Lung (tissue), 16 donors: ENCODE results near the gene SELENOT. TPM values are rescaled to one million over a fixed set of nuclear protein-coding genes. Genes with fewer than 3 reads are reported as not detected.
A peak's percentile ranks its signal among the peaks of the same experiment; 100 is the strongest.

ENCODE experiments used
- ATAC-seq: fragments of 200-7000 bp; cut with Tn5 transposase; one replicate; pipeline ENCODE4 v1.9.1; 2020; ENCODE audit warnings: moderate number of reproducible peaks; ENCODE audit not compliant: insufficient read depth, low FRiP score
- DNase-seq, 3 donors: peaks; one replicate each; pipeline ENCODE4 v3.0.0-alpha.2; 2013 to 2017
- H3K27ac ChIP-seq, 2 donors: one replicate each; pipeline ENCODE4 v1.5.1; 2013; ENCODE audit warnings: mild to moderate bottlenecking in 2 of 2, moderate library complexity in 2 of 2, control low read depth in 1 of 2, inconsistent platforms in 1 of 2, low read depth in 1 of 2, low read length in 1 of 2
- H3K27me3 ChIP-seq, 3 donors: one replicate each; pipeline ENCODE4 v1.5.1; 2013; ENCODE audit warnings: low read length in 2 of 3; ENCODE audit not compliant: control insufficient read depth in 3 of 3, insufficient read depth in 3 of 3
- H3K36me3 ChIP-seq, 4 donors: one replicate each; pipeline ENCODE4 v1.5.1; 2013; ENCODE audit warnings: low read length in 4 of 4, mild to moderate bottlenecking in 1 of 4, moderate library complexity in 1 of 4; ENCODE audit not compliant: control insufficient read depth in 4 of 4, insufficient read depth in 4 of 4
- H3K4me1 ChIP-seq, 5 donors: one replicate each; pipeline ENCODE4 v1.5.1; 2013; ENCODE audit warnings: low read length in 5 of 5, mild to moderate bottlenecking in 2 of 5, moderate library complexity in 1 of 5; ENCODE audit not compliant: control insufficient read depth in 5 of 5, insufficient read depth in 5 of 5
- H3K4me3 ChIP-seq: one replicate; pipeline ENCODE4 v1.5.1; 2013; ENCODE audit warnings: mild to moderate bottlenecking, control low read depth, moderate library complexity
- H3K9ac ChIP-seq, 2 donors: one replicate each; pipeline ENCODE4 v1.5.1; 2013; ENCODE audit warnings: low read length in 2 of 2, control low read depth in 1 of 2; ENCODE audit not compliant: insufficient read depth in 1 of 2
- H3K9me3 ChIP-seq, 4 donors: one replicate each; pipeline ENCODE4 v1.5.1; 2013; ENCODE audit warnings: low read length in 3 of 4, mild to moderate bottlenecking in 1 of 4, moderate library complexity in 1 of 4; ENCODE audit not compliant: control insufficient read depth in 4 of 4, insufficient read depth in 3 of 4
- WGBS, 2 donors: extraction: QIAGEN DNeasy Blood & Tissue Kit; methylation state at CpG; one replicate each; pipeline ENCODE4 v1.1.7; 2013; 5-methylcytosine and 5-hydroxymethylcytosine counted together
- long read RNA-seq, 5 donors: transcript quantifications; one replicate each; lab custom pipeline, GENCODE V29; 2026
- polyA plus RNA-seq, 2 donors: library from polyadenylated mRNA; stranded (reverse); fragments of 200-250 nt; gene quantifications; one replicate each; pipeline ENCODE4 v1.2.1, GENCODE V29; 2013
- total RNA-seq, 2 donors: library from RNA; depleted of rRNA in 1 of 2; stranded (reverse); fragments of >200 nt in 1 of 2; gene quantifications; one replicate each; pipeline ENCODE4 v1.2.1, GENCODE V29; 2014 to 2021
- TF ChIP-seq, protein P1 (sequence below): IDR thresholded peaks from 2 replicates; pipeline ENCODE4 v1.5.1; 2012; ENCODE audit warnings: mild to moderate bottlenecking; ENCODE audit errors: control extremely low read depth, extremely low read depth
- donor health status: control.
- donor health status: control.
- donor health status: Bipolar disorder and iron deficiency.
- donor health status: healthy.
- donor health status: DM: yes; HTN: yes; CAD: no.

The SELENOT gene
- total RNA-seq (100 to 1,000 TPM; 105 to 112 TPM), polyA plus RNA-seq (100 to 1,000 TPM in 1 of 2 donors, 10 to 100 TPM in 1; 27.4 to 194 TPM)
- long read RNA-seq, donor 1, transcript SELENOT-202 (6 exons, 3,469 nt), result major isoform, 34 of 55 reads
- long read RNA-seq, donor 1, partial matches to known transcripts, result 16 of 55 reads
- long read RNA-seq, donor 1, other reads (novel, unspliced or antisense), result 0 of 55 reads
- long read RNA-seq, donor 2, transcript SELENOT-202 (6 exons, 3,469 nt), result major isoform, 13 of 27 reads
- long read RNA-seq, donor 2, partial matches to known transcripts, result 13 of 27 reads
- long read RNA-seq, donor 2, other reads (novel, unspliced or antisense), result 0 of 27 reads
- long read RNA-seq, donor 3, transcript SELENOT-202 (6 exons, 3,469 nt), result major isoform, 19 of 23 reads
- long read RNA-seq, donor 3, partial matches to known transcripts, result 0 of 23 reads
- long read RNA-seq, donor 3, other reads (novel, unspliced or antisense), result 0 of 23 reads
- long read RNA-seq, donor 4, transcript SELENOT-202 (6 exons, 3,469 nt), result major isoform, 5 of 5 reads
- long read RNA-seq, donor 4, partial matches to known transcripts, result 0 of 5 reads
- long read RNA-seq, donor 4, other reads (novel, unspliced or antisense), result 0 of 5 reads
- long read RNA-seq, donor 5, transcript SELENOT-202 (6 exons, 3,469 nt), result major isoform, 40 of 50 reads
- long read RNA-seq, donor 5, partial matches to known transcripts, result 5 of 50 reads
- long read RNA-seq, donor 5, other reads (novel, unspliced or antisense), result 0 of 50 reads

DNA sequence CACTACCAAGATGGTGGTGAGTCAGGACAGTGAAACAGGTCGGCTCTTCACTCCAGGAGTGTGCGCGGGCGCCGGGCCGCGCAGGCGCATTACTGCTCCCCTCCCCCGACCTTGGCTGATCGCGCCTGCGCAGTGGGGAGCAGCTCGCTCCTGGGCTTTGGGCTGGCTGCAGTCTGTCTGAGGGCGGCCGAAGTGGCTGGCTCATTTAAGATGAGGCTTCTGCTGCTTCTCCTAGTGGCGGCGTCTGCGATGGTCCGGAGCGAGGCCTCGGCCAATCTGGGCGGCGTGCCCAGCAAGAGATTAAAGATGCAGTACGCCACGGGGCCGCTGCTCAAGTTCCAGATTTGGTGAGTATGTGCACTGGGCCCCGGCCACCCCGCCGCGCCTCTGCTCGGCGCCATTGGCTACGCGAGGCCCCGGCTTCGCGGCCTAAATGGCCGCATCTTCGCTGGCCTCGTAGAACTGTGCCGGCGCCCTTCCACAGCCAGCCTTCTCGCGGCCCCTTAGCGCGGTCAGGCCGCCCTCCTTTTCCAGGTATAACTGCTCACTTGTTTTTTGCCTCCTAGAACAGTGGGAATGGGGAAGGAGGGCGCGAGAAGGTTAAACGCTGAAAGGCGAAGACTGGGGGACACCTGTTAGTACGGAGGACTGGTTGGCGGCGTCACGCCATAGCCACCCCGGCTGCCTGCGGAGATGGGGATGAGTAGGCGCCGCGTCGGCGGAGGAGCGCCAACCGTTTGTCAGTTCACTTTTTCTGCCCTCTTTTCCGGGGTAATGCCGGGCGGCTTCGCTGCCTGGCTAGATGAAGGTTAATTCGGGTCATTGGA, at the start of gene SELENOT:
Gene SELENOT (plus strand): TSS at position 169 of the 827 bp plus-strand sequence. CDS start 42 bp downstream, at position 211.
- H3K4me3 ChIP-seq, result peak within 1 kb of the TSS; percentile 64
- H3K9ac ChIP-seq, result peak within 1 kb of the TSS; percentile 94 to 98
- peaks cover 0 to 3% (median under 1%) of the 10 kb centered on the region in 4 donors for H3K36me3 ChIP-seq
- H3K9me3 ChIP-seq, result no peaks in the 10 kb centered on the region
- H3K27me3 ChIP-seq, result no peaks in the 10 kb centered on the region
- peak within 1 kb of the TSS; percentile 96 to 97 for H3K27ac ChIP-seq
- DNase-seq, result peak; percentile 98
- 0% methylated on average over 66 to 69 of the region's 69 CpGs for whole genome bisulfite sequencing, 2 donors
- ATAC-seq, result peak; percentile 93
- TF ChIP-seq, protein P1, sequence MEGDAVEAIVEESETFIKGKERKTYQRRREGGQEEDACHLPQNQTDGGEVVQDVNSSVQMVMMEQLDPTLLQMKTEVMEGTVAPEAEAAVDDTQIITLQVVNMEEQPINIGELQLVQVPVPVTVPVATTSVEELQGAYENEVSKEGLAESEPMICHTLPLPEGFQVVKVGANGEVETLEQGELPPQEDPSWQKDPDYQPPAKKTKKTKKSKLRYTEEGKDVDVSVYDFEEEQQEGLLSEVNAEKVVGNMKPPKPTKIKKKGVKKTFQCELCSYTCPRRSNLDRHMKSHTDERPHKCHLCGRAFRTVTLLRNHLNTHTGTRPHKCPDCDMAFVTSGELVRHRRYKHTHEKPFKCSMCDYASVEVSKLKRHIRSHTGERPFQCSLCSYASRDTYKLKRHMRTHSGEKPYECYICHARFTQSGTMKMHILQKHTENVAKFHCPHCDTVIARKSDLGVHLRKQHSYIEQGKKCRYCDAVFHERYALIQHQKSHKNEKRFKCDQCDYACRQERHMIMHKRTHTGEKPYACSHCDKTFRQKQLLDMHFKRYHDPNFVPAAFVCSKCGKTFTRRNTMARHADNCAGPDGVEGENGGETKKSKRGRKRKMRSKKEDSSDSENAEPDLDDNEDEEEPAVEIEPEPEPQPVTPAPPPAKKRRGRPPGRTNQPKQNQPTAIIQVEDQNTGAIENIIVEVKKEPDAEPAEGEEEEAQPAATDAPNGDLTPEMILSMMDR, result no peak
- H3K4me1 ChIP-seq, result peaks cover 0 to 11% (median 7%) of the 10 kb centered on the region in 5 donors

GRCh38 chr3:150555859-150556436, 47.2 kb upstream of the SELENOT start:
- no peaks in the 10 kb centered on the region for H3K4me1 ChIP-seq
- H3K36me3 ChIP-seq, result peaks cover 5 to 14% (median 11%) of the 10 kb centered on the region in 4 donors
- 91 to 93% methylated on average over 4 of the region's 4 CpGs for WGBS, 2 donors
- ATAC-seq, result no peak
- no peak overlapping the region for H3K4me3 ChIP-seq
- TF ChIP-seq, protein P1, result no peak
- DNase-seq, result no peak
- H3K9me3 ChIP-seq, result no peaks in the 10 kb centered on the region
- H3K27me3 ChIP-seq, result no peaks in the 10 kb centered on the region
- H3K9ac ChIP-seq, result no peak overlapping the region
- H3K27ac ChIP-seq, result peak overlapping the region in 1 of 2 donors; percentile 47

DNA sequence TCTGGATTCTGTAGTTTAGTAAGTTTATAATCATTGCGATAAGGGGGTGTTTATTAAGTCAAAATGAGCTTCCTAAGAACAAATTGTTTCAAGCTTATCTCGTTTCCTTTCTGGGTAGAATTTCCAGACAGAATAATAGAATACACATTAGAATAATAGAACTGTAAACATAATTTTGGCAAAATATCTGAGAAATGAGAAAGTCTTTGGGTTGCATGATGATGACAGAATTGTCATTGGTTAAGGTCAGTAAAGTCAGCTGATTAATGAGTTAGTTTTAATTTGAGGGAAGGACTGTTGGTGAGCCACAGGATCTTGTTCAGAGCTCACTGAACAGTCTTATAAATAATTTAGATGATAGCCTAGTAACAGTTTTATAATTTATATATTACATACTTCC, 46.3 kb upstream of the SELENOT start:
- Histone ChIP-seq H3K27ac (no peak overlapping the region), H3K4me1 (no peaks in the 10 kb centered on the region), H3K9ac (no peak overlapping the region), H3K36me3 (peaks cover 5 to 14% (median 11%) of the 10 kb centered on the region in 4 donors), H3K9me3 (no peaks in the 10 kb centered on the region), H3K27me3 (no peaks in the 10 kb centered on the region), H3K4me3 (no peak overlapping the region)
- ATAC-seq, result no peak
- WGBS, 2 donors, result 61 to 80% methylated on average over 2 of the region's 2 CpGs
- DNase-seq, result no peak
- TF ChIP-seq, protein P1, result no peak
